Ishikawa (cell line): ENCODE measurements around the gene SLC10A1.

Experiments used
- CEBPB ChIP-seq: IDR thresholded peaks from 2 replicates; pipeline ENCODE4 v1.6.1; 2012
- CREB1 ChIP-seq: IDR thresholded peaks from 2 replicates; pipeline ENCODE4 v1.6.1; 2012; ENCODE audit warnings: low read depth
- EGR1 ChIP-seq: IDR thresholded peaks from 2 replicates; pipeline ENCODE4 v1.6.1; 2012
- EP300 ChIP-seq: IDR thresholded peaks from 2 replicates; pipeline ENCODE4 v1.6.1; 2012; ENCODE audit warnings: borderline replicate concordance
- FOXM1 ChIP-seq: IDR thresholded peaks from 2 replicates; pipeline ENCODE4 v1.6.1; 2012; ENCODE audit warnings: low read depth, borderline replicate concordance
- MAX ChIP-seq: IDR thresholded peaks from 2 replicates; pipeline ENCODE4 v1.6.1; 2012
- RAD21 ChIP-seq: IDR thresholded peaks from 2 replicates; pipeline ENCODE4 v1.6.1; 2012; ENCODE audit warnings: low read depth
- REST ChIP-seq: IDR thresholded peaks from 2 replicates; pipeline ENCODE4 v1.6.1; 2012; ENCODE audit warnings: low read depth, mild to moderate bottlenecking
- TAF1 ChIP-seq: IDR thresholded peaks from 2 replicates; pipeline ENCODE4 v1.6.1; 2012; ENCODE audit warnings: low read depth, mild to moderate bottlenecking
- TCF12 ChIP-seq: IDR thresholded peaks from 2 replicates; pipeline ENCODE4 v1.6.1; 2012; ENCODE audit warnings: low read depth
- TEAD4 ChIP-seq: IDR thresholded peaks from 2 replicates; pipeline ENCODE4 v1.6.1; 2012
- USF1 ChIP-seq: IDR thresholded peaks from 2 replicates; pipeline ENCODE4 v1.6.1; 2012
- YY1 ChIP-seq: IDR thresholded peaks from 2 replicates; pipeline ENCODE4 v1.6.1; 2012; ENCODE audit warnings: low read depth
- ZBTB7A ChIP-seq: IDR thresholded peaks from 2 replicates; pipeline ENCODE4 v1.6.1; 2012; ENCODE audit warnings: low read depth

Gene SLC10A1

GRCh38 chr14:69828354-69828753, 31.3 kb upstream of the SLC10A1 start:
- TF ChIP-seq YY1, result no peak
- no peak for TF ChIP-seq CREB1

- TF ChIP-seq EGR1, result no peak
- no peak for TF ChIP-seq MAX
- TF ChIP-seq REST, result no peak
- TF ChIP-seq RAD21, result no peak
These were observed 30.5 kb upstream of the SLC10A1 start for GRCh38 chr14:69827560-69827959.

- no peak for TF ChIP-seq EGR1
- TF ChIP-seq EP300, result no peak
- no peak for TF ChIP-seq ZBTB7A
- TF ChIP-seq CEBPB, result no peak
- no peak for TF ChIP-seq TAF1
- TF ChIP-seq USF1, result no peak
- no peak for TF ChIP-seq FOXM1
- TF ChIP-seq REST, result no peak
These were observed 25.4 kb upstream of the SLC10A1 start for GRCh38 chr14:69822456-69822855.

GRCh38 chr14:69820991-69821390, 23.9 kb upstream of the SLC10A1 start:
- TF ChIP-seq TEAD4, result no peak

- no peak for TF ChIP-seq RAD21
These were observed 22.6 kb upstream of the SLC10A1 start for GRCh38 chr14:69819607-69820006.

GRCh38 chr14:69818758-69819191, 21.7 kb upstream of the SLC10A1 start:
- TF ChIP-seq YY1, result no peak
- peak; percentile 94 for TF ChIP-seq RAD21

GRCh38 chr14:69816216-69816615, 19.2 kb upstream of the SLC10A1 start:
- TF ChIP-seq CEBPB (no peak), CREB1 (no peak), REST (no peak), EGR1 (no peak), EP300 (no peak), TCF12 (no peak), TEAD4 (no peak), TAF1 (no peak), FOXM1 (no peak), RAD21 (no peak), USF1 (no peak), YY1 (no peak)
